Spinal cord (tissue), 10 donors: Measurements from ENCODE around the gene CD177. TPM values are rescaled to one million over a fixed set of nuclear protein-coding genes. Genes with fewer than 3 reads are reported as not detected.
A peak's percentile ranks its signal among the peaks of the same experiment; 100 is the strongest.
"Not testable (repeated sequence)": the region's sequence is repeated elsewhere in the genome, so short reads cannot be mapped to it uniquely, and the experiment has no call there.

Experiments
- DNase-seq, 6 donors: peaks; one replicate each; pipeline versions ENCODE4 v3.0.0 to v3.0.0-alpha.2; 2013 to 2015; ENCODE audit warnings: low spot score in 6 of 6, low read depth in 4 of 6
- H3K27ac ChIP-seq: one replicate; pipeline ENCODE4 v1.5.1; 2013; ENCODE audit warnings: low read depth, low read length, control low read depth
- H3K27me3 ChIP-seq: one replicate; pipeline ENCODE4 v1.6.1; 2013; ENCODE audit warnings: low read length; ENCODE audit not compliant: control insufficient read depth, insufficient read depth
- H3K36me3 ChIP-seq: one replicate; pipeline ENCODE4 v1.6.1; 2013; ENCODE audit warnings: low read length; ENCODE audit not compliant: control insufficient read depth, insufficient read depth
- H3K4me1 ChIP-seq: one replicate; pipeline ENCODE4 v1.6.1; 2013; ENCODE audit warnings: low read length; ENCODE audit not compliant: control insufficient read depth, insufficient read depth
- H3K4me3 ChIP-seq: one replicate; pipeline ENCODE4 v1.5.1; 2013; ENCODE audit warnings: low read depth, low read length, control low read depth
- H3K9me3 ChIP-seq: one replicate; pipeline ENCODE4 v1.6.1; 2013; ENCODE audit warnings: low read length; ENCODE audit not compliant: control insufficient read depth, insufficient read depth
- WGBS: methylation state at CpG from one replicate; pipeline ENCODE4 v1.1.5; 2013; ENCODE audit warnings: missing lambda C conversion rate; ENCODE audit not compliant: insufficient coverage; 5-methylcytosine and 5-hydroxymethylcytosine counted together
- polyA plus RNA-seq, 2 donors: library from polyadenylated mRNA; unstranded; fragments of 120-200 nt; gene quantifications; one replicate each; pipeline ENCODE4 v1.2.1, GENCODE V29; 2013; ENCODE audit not compliant: insufficient read length in 2 of 2
- total RNA-seq, 2 donors: library from RNA; depleted of rRNA in 1 of 2; stranded (reverse); fragments of 120-200 nt in 1 of 2; fragments of >200 nt in 1 of 2; gene quantifications; one replicate each; pipeline versions ENCODE4 v1.2.3 to v1.2.4, GENCODE V29; 2013 to 2014
- donor health status: healthy.

CD177 gene
- total and polyA plus RNA-seq, 4 donors: 2.5 to 24.1 (median 4.8) TPM; not detected in 1

- not testable (repeated sequence) for H3K4me1 ChIP-seq, H3K36me3 ChIP-seq, H3K9me3 ChIP-seq, H3K27me3 ChIP-seq, H3K4me3 ChIP-seq, H3K27ac ChIP-seq
- WGBS: 43% methylated on average over 3 of the region's 6 CpGs
- DNase-seq: peak in 2 of 6 donors; percentile 2 to 7
Measured at GRCh38 chr19:43391552-43391935, 38.1 kb downstream of the CD177 start.

- not testable (repeated sequence) for H3K36me3 ChIP-seq
Measured at GRCh38 chr19:43393501-43393900, 40.0 kb downstream of the CD177 start.

GRCh38 chr19:43395561-43395960 lies 42.1 kb downstream of the CD177 start:
- Histone ChIP-seq H3K4me3 (no peak overlapping the region), H3K27me3 (no peaks in the 10 kb centered on the region), H3K36me3 (no peaks in the 10 kb centered on the region), H3K4me1 (no peaks in the 10 kb centered on the region), H3K27ac (no peak overlapping the region), H3K9me3 (no peaks in the 10 kb centered on the region)
- no peak for DNase-seq
- 89% methylated on average over 6 of the region's 6 CpGs for WGBS

More at GRCh38 chr19:43393501-43393900, 40.0 kb downstream of the CD177 start:
- not testable (repeated sequence) for DNase-seq, H3K4me3 ChIP-seq, H3K27me3 ChIP-seq, H3K9me3 ChIP-seq, H3K27ac ChIP-seq, H3K4me1 ChIP-seq
- 100% methylated on average over 1 of the region's 3 CpGs for WGBS

DNA sequence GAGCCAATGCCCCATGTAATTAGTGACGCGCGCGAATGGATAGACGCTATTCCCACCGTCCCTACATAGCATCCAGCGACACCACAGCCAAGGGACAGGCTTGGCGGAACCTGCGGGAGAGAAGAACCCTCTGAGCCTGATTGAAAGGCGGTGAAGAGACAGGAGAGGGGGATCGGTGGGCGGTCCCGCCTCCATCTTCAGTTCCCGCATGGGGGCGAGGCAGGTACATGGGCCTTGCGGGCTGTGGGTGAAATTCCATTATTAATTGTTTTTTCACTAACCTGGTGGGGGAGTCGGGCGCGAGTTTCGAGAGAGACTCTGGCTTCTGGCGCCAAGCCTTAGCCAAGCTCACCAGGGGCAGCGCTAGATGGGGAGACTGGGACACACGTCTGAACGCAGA lies 52.8 kb downstream of the CD177 start:
- whole genome bisulfite sequencing: 65% methylated on average over 14 of the region's 24 CpGs
- peaks cover 3% of the 10 kb centered on the region for H3K36me3 ChIP-seq
- DNase-seq: no peak
- H3K9me3 ChIP-seq: no peaks in the 10 kb centered on the region
- no peak overlapping the region for H3K27ac ChIP-seq
- H3K4me3 ChIP-seq: no peak overlapping the region
- no peaks in the 10 kb centered on the region for H3K4me1 ChIP-seq
- H3K27me3 ChIP-seq: no peaks in the 10 kb centered on the region

DNA sequence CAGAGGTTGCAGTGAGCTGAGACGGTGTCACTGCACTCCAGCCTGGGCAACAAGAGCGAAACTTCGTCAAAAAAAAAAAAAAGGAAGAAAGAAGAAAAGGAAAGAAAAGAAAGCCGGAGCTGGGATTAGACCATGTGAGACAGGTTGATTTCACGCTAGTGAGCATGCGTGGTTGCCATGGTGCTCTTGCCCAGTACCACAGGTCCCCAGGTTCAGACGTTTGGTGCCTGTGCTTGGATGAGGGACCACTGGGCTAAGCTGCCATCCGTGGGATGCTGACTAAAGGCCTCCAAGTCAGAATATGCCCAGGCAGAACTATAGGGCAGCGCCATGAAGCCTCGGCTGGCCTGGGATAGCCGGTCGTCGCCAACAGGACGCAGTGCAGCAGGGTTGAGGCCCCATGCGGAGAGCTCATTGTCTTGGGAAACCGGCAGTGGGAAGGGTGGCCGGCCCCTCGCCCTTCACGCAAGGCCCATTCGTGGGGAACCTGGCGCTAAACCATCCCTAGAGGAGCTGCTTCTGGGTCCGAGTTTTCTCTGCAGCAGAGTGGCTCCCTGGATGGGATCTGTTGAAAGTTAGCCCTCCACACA lies 54.0 kb downstream of the CD177 start:
- no peak overlapping the region for H3K27ac ChIP-seq
- no peaks in the 10 kb centered on the region for H3K27me3 ChIP-seq
- no peaks in the 10 kb centered on the region for H3K9me3 ChIP-seq
- DNase-seq: no peak
- H3K4me3 ChIP-seq: no peak overlapping the region
- 64% methylated on average over 22 of the region's 22 CpGs for WGBS
- no peaks in the 10 kb centered on the region for H3K4me1 ChIP-seq
- H3K36me3 ChIP-seq: peaks cover 3% of the 10 kb centered on the region

DNA sequence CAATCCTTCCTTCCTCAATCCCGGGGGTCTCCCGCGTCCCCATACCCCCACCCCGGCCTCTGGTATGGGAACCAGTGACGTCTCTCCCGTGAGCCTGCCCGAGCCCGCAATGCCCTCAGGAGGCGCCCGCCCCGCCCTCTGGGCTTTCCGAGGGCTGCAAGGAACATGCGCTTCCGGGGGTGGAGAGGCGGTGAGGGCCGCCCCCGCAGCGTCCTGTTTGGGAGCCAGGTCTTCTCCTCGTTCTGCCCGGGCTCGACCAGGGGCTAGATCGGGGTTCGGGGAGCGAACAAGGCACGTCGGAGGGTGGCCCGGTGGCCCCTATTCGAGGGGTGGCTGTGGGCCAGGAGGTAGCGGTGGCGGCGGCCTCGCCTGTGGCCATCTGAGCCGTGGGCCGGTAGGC lies 54.6 kb downstream of the CD177 start:
- H3K4me3 ChIP-seq: no peak overlapping the region
- no peak overlapping the region for H3K27ac ChIP-seq
- no peaks in the 10 kb centered on the region for H3K4me1 ChIP-seq
- peaks cover 3% of the 10 kb centered on the region for H3K36me3 ChIP-seq
- no peaks in the 10 kb centered on the region for H3K27me3 ChIP-seq
- no peak for DNase-seq
- 76% methylated on average over 26 of the region's 34 CpGs for WGBS
- no peaks in the 10 kb centered on the region for H3K9me3 ChIP-seq

- WGBS: 100% methylated on average over 1 of the region's 1 CpG
- no peak for DNase-seq
- H3K4me3 ChIP-seq: no peak overlapping the region
- peaks cover 3% of the 10 kb centered on the region for H3K36me3 ChIP-seq
- H3K4me1 ChIP-seq: no peaks in the 10 kb centered on the region
- no peaks in the 10 kb centered on the region for H3K9me3 ChIP-seq
- no peak overlapping the region for H3K27ac ChIP-seq
- H3K27me3 ChIP-seq: no peaks in the 10 kb centered on the region
Measured at GRCh38 chr19:43409415-43409814, 55.9 kb downstream of the CD177 start.

DNA sequence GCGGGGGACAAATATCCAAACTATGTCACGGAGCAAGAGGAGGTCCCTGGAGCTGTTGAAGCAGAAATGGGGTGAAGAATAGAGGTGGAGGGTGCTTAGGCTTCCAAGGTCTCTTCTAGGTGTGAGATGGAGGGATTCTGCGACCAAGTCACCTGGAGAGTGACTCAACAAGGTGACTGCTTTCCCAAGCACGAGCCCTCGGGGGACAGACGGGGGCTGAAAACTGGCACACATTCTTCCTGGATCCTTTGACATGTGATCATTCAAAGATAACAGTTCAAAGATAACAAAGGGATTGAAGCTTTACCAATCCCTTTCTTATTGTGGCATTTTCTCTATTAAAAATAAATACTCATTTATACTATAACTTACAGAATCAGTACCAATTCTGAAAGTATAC lies 59.0 kb downstream of the CD177 start:
- DNase-seq: no peak
- 93% methylated on average over 3 of the region's 6 CpGs for WGBS

More for the DNA sequence above, 59.0 kb downstream of the CD177 start:
- H3K27ac ChIP-seq: no peak overlapping the region
- H3K27me3 ChIP-seq: no peaks in the 10 kb centered on the region
- no peaks in the 10 kb centered on the region for H3K4me1 ChIP-seq
- peaks cover 3% of the 10 kb centered on the region for H3K36me3 ChIP-seq
- no peaks in the 10 kb centered on the region for H3K9me3 ChIP-seq
- H3K4me3 ChIP-seq: no peak overlapping the region

Other genes starting within 250 kb of the CD177 start
- under 1 TPM in 1 of 2 donors, not detected in 1; 0.50 TPM for gene PSG5, start 167.2 kb upstream of the CD177 start, total RNA-seq
- gene PSG5, start 167.2 kb upstream of the CD177 start, polyA plus RNA-seq: under 1 TPM; 0.35 to 0.51 TPM
- under 1 TPM in 1 of 2 donors, not detected in 1; 0.99 TPM for gene PSG4, start 148.0 kb upstream of the CD177 start, total RNA-seq
- under 1 TPM; 0.15 to 0.60 TPM for gene PSG4, start 148.0 kb upstream of the CD177 start, polyA plus RNA-seq
- under 1 TPM in 1 of 2 donors, not detected in 1; 0.44 TPM for gene PSG9, start 84.2 kb upstream of the CD177 start, total RNA-seq
- gene PSG9, start 84.2 kb upstream of the CD177 start, polyA plus RNA-seq: under 1 TPM; 0.12 to 0.67 TPM
- gene TEX101, start 61.2 kb downstream of the CD177 start, total RNA-seq: not detected
- under 1 TPM in 1 of 2 donors, not detected in 1; 0.18 TPM for gene TEX101, start 61.2 kb downstream of the CD177 start, polyA plus RNA-seq
- gene LYPD3, start 111.9 kb downstream of the CD177 start, total RNA-seq: 1 to 10 TPM in 1 of 2 donors, under 1 TPM in 1; 0.20 to 1.2 TPM
- gene LYPD3, start 111.9 kb downstream of the CD177 start, polyA plus RNA-seq: 1 to 10 TPM; 1.3 to 2.1 TPM
- 10 to 100 TPM in 1 of 2 donors, 1 to 10 TPM in 1; 6.0 to 13.1 TPM for gene PHLDB3, start 151.1 kb downstream of the CD177 start, total RNA-seq
- gene PHLDB3, start 151.1 kb downstream of the CD177 start, polyA plus RNA-seq: 10 to 100 TPM in 1 of 2 donors, 1 to 10 TPM in 1; 8.6 to 12.1 TPM
- gene ETHE1, start 173.5 kb downstream of the CD177 start, total RNA-seq: 10 to 100 TPM; 22.5 to 30.4 TPM
- gene ETHE1, start 173.5 kb downstream of the CD177 start, polyA plus RNA-seq: 10 to 100 TPM; 22.2 to 27.2 TPM
- under 1 TPM; 0.40 to 0.94 TPM for gene ZNF575, start 179.5 kb downstream of the CD177 start, total RNA-seq
- 10 to 100 TPM in 1 of 2 donors, 1 to 10 TPM in 1; 6.4 to 11.2 TPM for gene ZNF575, start 179.5 kb downstream of the CD177 start, polyA plus RNA-seq
- 10 to 100 TPM; 10.4 to 44.5 TPM for gene XRCC1, start 221.8 kb downstream of the CD177 start, total RNA-seq
- 10 to 100 TPM; 49.4 to 53.2 TPM for gene XRCC1, start 221.8 kb downstream of the CD177 start, polyA plus RNA-seq
- 10 to 100 TPM in 1 of 2 donors, 1 to 10 TPM in 1; 3.4 to 13.7 TPM for gene PINLYP, start 222.1 kb downstream of the CD177 start, total RNA-seq
- gene PINLYP, start 222.1 kb downstream of the CD177 start, polyA plus RNA-seq: 10 to 100 TPM; 12.9 to 21.6 TPM
- gene IRGQ, start 242.4 kb downstream of the CD177 start, total RNA-seq: 10 to 100 TPM; 25.2 to 60.9 TPM
- gene IRGQ, start 242.4 kb downstream of the CD177 start, polyA plus RNA-seq: 10 to 100 TPM; 40.9 to 50.9 TPM
- gene ZNF576, start 242.9 kb downstream of the CD177 start, total RNA-seq: 10 to 100 TPM in 1 of 2 donors, 1 to 10 TPM in 1; 8.0 to 12.1 TPM
- 10 to 100 TPM; 18.4 to 18.8 TPM for gene ZNF576, start 242.9 kb downstream of the CD177 start, polyA plus RNA-seq